22Rv1 (cell line): Measurements from ENCODE around the gene STOML3.

ENCODE experiments used
- CTCF ChIP-seq: fragments of 450-650 bp; IDR thresholded peaks from 2 replicates; pipeline ENCODE4 v1.5.1; 2017; ENCODE audit warnings: mild to moderate bottlenecking
- ZFX ChIP-seq: fragments of 450-650 bp; IDR thresholded peaks from 2 replicates; pipeline ENCODE4 v1.6.1; 2017; ENCODE audit warnings: antibody characterized with exemption, borderline replicate concordance

- TF ChIP-seq CTCF (no peak), ZFX (no peak)
These were observed 2.8 kb upstream of the STOML3 start for GRCh38 chr13:38993381-38993780.
